H9 (cell line): ENCODE results near the gene PHETA1. TPM values are rescaled to one million over a fixed set of nuclear protein-coding genes. Genes with fewer than 3 reads are reported as not detected.

Experiments
- DNase-seq: peaks from one replicate; pipeline ENCODE4 v3.0.0-alpha.2; 2017
- H2AFZ ChIP-seq: one replicate; pipeline ENCODE4 v1.6.1; 2013; ENCODE audit warnings: mild to moderate bottlenecking, low read length, control low read depth, moderate library complexity
- H2AK5ac ChIP-seq: 2 replicates; pipeline ENCODE4 v1.6.1; 2013; ENCODE audit warnings: low read length, control low read depth, mixed read lengths; ENCODE audit not compliant: insufficient read length
- H2BK120ac ChIP-seq: one replicate; pipeline ENCODE4 v1.6.1; 2013; ENCODE audit warnings: low read depth, mild to moderate bottlenecking, low read length, control low read depth, inconsistent platforms; ENCODE audit not compliant: poor library complexity, severe bottlenecking
- H2BK12ac ChIP-seq: 2 replicates; pipeline ENCODE4 v1.6.1; 2013; ENCODE audit warnings: low read length, control low read depth, mixed read lengths, low read depth; ENCODE audit not compliant: insufficient read length
- H2BK15ac ChIP-seq: 2 replicates; pipeline ENCODE4 v1.6.1; 2013; ENCODE audit warnings: low read depth, low read length, control low read depth
- H2BK20ac ChIP-seq: one replicate; pipeline ENCODE4 v1.6.1; 2013; ENCODE audit warnings: low read depth, mild to moderate bottlenecking, low read length, control low read depth, inconsistent platforms; ENCODE audit not compliant: poor library complexity, severe bottlenecking
- H2BK5ac ChIP-seq: 2 replicates; pipeline ENCODE4 v1.6.1; 2013; ENCODE audit warnings: low read length, control low read depth, mixed read lengths; ENCODE audit not compliant: insufficient read length
- H3K14ac ChIP-seq: 2 replicates; pipeline ENCODE4 v1.6.1; 2013; ENCODE audit warnings: low read length, control low read depth; ENCODE audit not compliant: insufficient read depth
- H3K18ac ChIP-seq: 2 replicates; pipeline ENCODE4 v1.6.1; 2013; ENCODE audit warnings: low read depth, mild to moderate bottlenecking, mixed read lengths, low read length, control low read depth; ENCODE audit not compliant: insufficient read length
- H3K23ac ChIP-seq: 2 replicates; pipeline ENCODE4 v1.6.1; 2013; ENCODE audit warnings: low read length, control low read depth, mixed read lengths, low read depth; ENCODE audit not compliant: insufficient read length
- H3K23me2 ChIP-seq: 2 replicates; pipeline ENCODE4 v1.6.1; 2013; ENCODE audit warnings: low read depth, mild to moderate bottlenecking, mixed read lengths, low read length, control low read depth; ENCODE audit not compliant: insufficient read length, poor library complexity, severe bottlenecking
- H3K27ac ChIP-seq: 2 replicates; pipeline ENCODE4 v1.5.1; 2013; ENCODE audit warnings: low read length, control low read depth, mixed read lengths, low read depth; ENCODE audit not compliant: insufficient read length
- H3K27me3 ChIP-seq: 2 replicates; pipeline ENCODE4 v1.6.1; 2013; ENCODE audit warnings: low read length, control low read depth, inconsistent platforms; ENCODE audit not compliant: insufficient read depth
- H3K4ac ChIP-seq: 2 replicates; pipeline ENCODE4 v1.6.1; 2013; ENCODE audit warnings: low read depth, mild to moderate bottlenecking, control low read depth, inconsistent platforms, low read length, moderate library complexity
- H3K4me1 ChIP-seq: 2 replicates; pipeline ENCODE4 v1.6.1; 2013; ENCODE audit warnings: low read length, control low read depth, inconsistent platforms; ENCODE audit not compliant: insufficient read depth
- H3K4me2 ChIP-seq: 2 replicates; pipeline ENCODE4 v1.6.1; 2013; ENCODE audit warnings: low read length, control low read depth, mixed read lengths; ENCODE audit not compliant: insufficient read length, insufficient read depth
- H3K56ac ChIP-seq: 2 replicates; pipeline ENCODE4 v1.6.1; 2013; ENCODE audit warnings: low read depth, mild to moderate bottlenecking, mixed read lengths, low read length, control low read depth; ENCODE audit not compliant: insufficient read length
- H3K79me1 ChIP-seq: 2 replicates; pipeline ENCODE4 v1.6.1; 2013; ENCODE audit warnings: low read depth, mild to moderate bottlenecking, moderate library complexity, low read length, control low read depth, inconsistent platforms; ENCODE audit not compliant: insufficient read depth, poor library complexity, severe bottlenecking
- H3K79me2 ChIP-seq: 2 replicates; pipeline ENCODE4 v1.6.1; 2013; ENCODE audit warnings: low read length, control low read depth, inconsistent platforms; ENCODE audit not compliant: insufficient read depth
- H3K9ac ChIP-seq: 2 replicates; pipeline ENCODE4 v1.6.1; 2013; ENCODE audit warnings: low read length, control low read depth, mixed read lengths; ENCODE audit not compliant: insufficient read length; ENCODE audit errors: extremely low read depth
- H3K9me3 ChIP-seq: one replicate; pipeline ENCODE4 v1.6.1; 2013; ENCODE audit warnings: low read depth, low read length, inconsistent platforms; ENCODE audit not compliant: control insufficient read depth
- H3T11ph ChIP-seq: one replicate; pipeline ENCODE4 v1.6.1; 2013; ENCODE audit warnings: mild to moderate bottlenecking, low read length, control low read depth, inconsistent platforms
- H4K20me1 ChIP-seq: one replicate; pipeline ENCODE4 v1.6.1; 2013; ENCODE audit not compliant: control insufficient read depth, insufficient read length, insufficient read depth
- H4K5ac ChIP-seq: 2 replicates; pipeline ENCODE4 v1.6.1; 2013; ENCODE audit warnings: low read depth, mild to moderate bottlenecking, mixed read lengths, low read length, control low read depth; ENCODE audit not compliant: insufficient read length
- H4K8ac ChIP-seq: replicated peaks from 2 replicates; pipeline ENCODE4 v1.6.1; 2013; ENCODE audit warnings: low read length, control low read depth, mixed read lengths, low read depth; ENCODE audit not compliant: insufficient read length
- H4K91ac ChIP-seq: 2 replicates; pipeline ENCODE4 v1.6.1; 2013; ENCODE audit warnings: low read depth, mild to moderate bottlenecking, moderate library complexity, mixed read lengths, low read length, control low read depth; ENCODE audit not compliant: insufficient read length
- H3K27ac Mint-ChIP-seq, 3 experiments: 2 replicates in 2 of 3; 3 replicates in 1 of 3; pipeline ENCODE4 v1.8.0; 2020 to 2021; ENCODE audit warnings: mixed read lengths in 3 of 3, mild to moderate bottlenecking in 1 of 3, moderate library complexity in 1 of 3
- H3K27me3 Mint-ChIP-seq: 2 replicates; pipeline ENCODE4 v1.8.0; 2021; ENCODE audit warnings: low read depth, mild to moderate bottlenecking, moderate library complexity, mixed read lengths
- H3K36me3 Mint-ChIP-seq, 3 experiments: 2 replicates in 2 of 3; 3 replicates in 1 of 3; pipeline ENCODE4 v1.8.0; 2020 to 2021; ENCODE audit warnings: low read depth in 3 of 3, mixed read lengths in 3 of 3; ENCODE audit not compliant: insufficient read depth in 1 of 3
- H3K4me1 Mint-ChIP-seq, 2 experiments: 2 replicates each; pipeline ENCODE4 v1.8.0; 2020; ENCODE audit warnings: mixed read lengths in 2 of 2
- H3K4me3 Mint-ChIP-seq, 2 experiments: 2 replicates in 1 of 2; 3 replicates in 1 of 2; pipeline ENCODE4 v1.8.0; 2020 to 2021; ENCODE audit warnings: mild to moderate bottlenecking in 2 of 2, mixed read lengths in 2 of 2, moderate library complexity in 1 of 2
- H3K9me3 Mint-ChIP-seq, 2 experiments: 2 replicates in 1 of 2; 3 replicates in 1 of 2; pipeline ENCODE4 v1.8.0; 2020; ENCODE audit warnings: mild to moderate bottlenecking in 2 of 2, mixed read lengths in 2 of 2, moderate library complexity in 1 of 2
- CTCF ChIP-seq: fragments of 200-600 bp; sonication (generic); conservative IDR thresholded peaks from 3 replicates; pipeline ENCODE4 v1.8.0; 2021; ENCODE audit warnings: antibody characterized with exemption, mild to moderate bottlenecking
- WGBS: extraction: QIAGEN DNeasy Blood & Tissue Kit; methylation state at CpG from one replicate; pipeline ENCODE4 v1.1.7; 2013; ENCODE audit warnings: missing lambda C conversion rate, low lambda C conversion rate, mixed read lengths; ENCODE audit not compliant: insufficient read length; ENCODE audit errors: extremely low coverage; 5-methylcytosine and 5-hydroxymethylcytosine counted together
- total RNA-seq: library from RNA; stranded (reverse); gene quantifications from 2 replicates; pipeline ENCODE4 v1.2.1, GENCODE V29; 2021

Gene PHETA1
- total RNA-seq, 1 experiment from 2014 or later, result 13.1 TPM

GRCh38 chr12:111349101-111349747 is 19.7 kb downstream of the PHETA1 start:
- H3K27ac Mint-ChIP-seq, result no peak overlapping the region
- Histone ChIP-seq H2BK15ac (no peak overlapping the region), H3K56ac (no peak overlapping the region), H4K5ac (no peak overlapping the region), H4K8ac (no peak overlapping the region), H3T11ph (no peak overlapping the region), H2AK5ac (no peak overlapping the region), H3K18ac (no peak overlapping the region), H3K4me2 (no peak overlapping the region), H2BK12ac (no peak overlapping the region), H2BK120ac (no peak overlapping the region), H3K23ac (no peak overlapping the region), H3K14ac (no peak overlapping the region), H4K20me1 (no peaks in the 10 kb centered on the region), H3K27ac (no peak overlapping the region), H3K27me3 (no peaks in the 10 kb centered on the region), H2AFZ (no peak overlapping the region), H4K91ac (no peak overlapping the region), H3K23me2 (no peaks in the 10 kb centered on the region), H3K4me1 (no peaks in the 10 kb centered on the region), H2BK5ac (no peak overlapping the region), H3K9me3 (peaks cover 14% of the 10 kb centered on the region), H3K79me1 (no peaks in the 10 kb centered on the region), H2BK20ac (no peak overlapping the region), H3K9ac (no peak overlapping the region), H3K79me2 (no peaks in the 10 kb centered on the region), H3K4ac (no peak overlapping the region)
- no CpG with 5 or more reads among the region's 11 CpGs for WGBS
- H3K36me3 Mint-ChIP-seq, result peaks cover 16 to 28% (median 22%) of the 10 kb centered on the region in 3 experiments; a peak in 6 of 7 replicates
- no peak overlapping the region for H3K4me3 Mint-ChIP-seq
- H3K9me3 Mint-ChIP-seq, result peaks cover 20 to 21% of the 10 kb centered on the region in 2 experiments
- no peak for DNase-seq
- H3K4me1 Mint-ChIP-seq, result peaks cover 6 to 9% of the 10 kb centered on the region in 2 experiments; a peak in 3 of 4 replicates
- TF ChIP-seq CTCF, result no peak
- peaks cover 5% of the 10 kb centered on the region; the same call in 1 of the 2 replicates for H3K27me3 Mint-ChIP-seq
